GM18870 (cell line): ENCODE results near the gene PSMC6.

Source experiments
- ATAC-seq: cut with Tn5 transposase; IDR thresholded peaks from one replicate; pipeline ENCODE4 v1.9.1; 2021; ENCODE audit warnings: moderate library complexity; ENCODE audit not compliant: unreplicated experiment

Gene PSMC6

DNA sequence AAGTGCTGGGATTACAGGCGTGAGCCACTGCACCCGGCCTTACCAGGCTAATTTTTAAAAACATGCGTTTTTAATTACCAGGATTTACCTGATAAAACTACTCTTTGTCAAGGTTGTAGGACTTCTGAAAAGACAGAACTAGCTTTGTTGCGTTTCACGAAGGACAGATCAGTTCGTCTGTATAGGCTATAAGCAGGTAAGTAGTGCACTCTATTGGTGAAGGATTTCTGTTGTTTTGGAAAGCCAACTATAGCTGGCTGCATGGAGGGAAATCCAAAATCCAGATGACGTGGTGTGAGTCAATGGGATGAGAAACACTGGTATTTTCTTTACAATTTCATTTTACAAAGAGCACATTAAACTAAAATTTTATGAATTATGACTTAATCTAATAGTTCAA lies 69.8 kb downstream of the PSMC6 start:
- no peak for ATAC-seq
